GM10266 (cell line): ENCODE measurements around the gene HNRNPUL1.
"Not testable (repeated sequence)": the region's sequence is repeated elsewhere in the genome, so short reads cannot be mapped to it uniquely, and the experiment has no call there.

Source experiments
- DNase-seq: peaks from one replicate; pipeline ENCODE4 v3.0.0; 2012; ENCODE audit errors: extremely low spot score
- CTCF ChIP-seq: IDR thresholded peaks from 2 replicates; pipeline ENCODE4 v1.5.1; 2012; ENCODE audit warnings: mild to moderate bottlenecking, low read depth; ENCODE audit not compliant: control insufficient read depth, insufficient read depth; ENCODE audit errors: missing control alignments

The HNRNPUL1 gene

GRCh38 chr19:41226874-41227390 is 37.2 kb upstream of the HNRNPUL1 start:
- DNase-seq = no peak
- TF ChIP-seq CTCF = no peak

- no peak for TF ChIP-seq CTCF
- no peak for DNase-seq
Observed at GRCh38 chr19:41228486-41228885, 35.7 kb upstream of the HNRNPUL1 start.

- DNase-seq = not testable (repeated sequence)
Observed at GRCh38 chr19:41229338-41229737, 34.8 kb upstream of the HNRNPUL1 start.

GRCh38 chr19:41230067-41230857 is 33.9 kb upstream of the HNRNPUL1 start:
- no peak for TF ChIP-seq CTCF
- no peak for DNase-seq

GRCh38 chr19:41232686-41233085 is 31.5 kb upstream of the HNRNPUL1 start:
- no peak for TF ChIP-seq CTCF
- DNase-seq = no peak

GRCh38 chr19:41233748-41234240 is 30.4 kb upstream of the HNRNPUL1 start:
- DNase-seq = no peak
- no peak for TF ChIP-seq CTCF

- no peak for TF ChIP-seq CTCF
- DNase-seq = no peak
Observed at GRCh38 chr19:41234512-41235168, 29.5 kb upstream of the HNRNPUL1 start.

GRCh38 chr19:41235480-41235879 is 28.7 kb upstream of the HNRNPUL1 start:
- no peak for DNase-seq

More at GRCh38 chr19:41235480-41235879, 28.7 kb upstream of the HNRNPUL1 start:
- no peak for TF ChIP-seq CTCF
